Ascending aorta (tissue), 2 donors: ENCODE data around the gene B4GALT4. TPM values are rescaled to one million over a fixed set of nuclear protein-coding genes. Genes with fewer than 3 reads are reported as not detected.
"Not testable (repeated sequence)": the region's sequence is repeated elsewhere in the genome, so short reads cannot be mapped to it uniquely, and the experiment has no call there.

ENCODE experiments used
- DNase-seq, 2 donors: peaks; one replicate each; pipeline ENCODE4 v3.0.0-alpha.2; 2019; ENCODE audit warnings: low spot score in 2 of 2
- H3K27ac ChIP-seq, 2 donors: fragments of 200-600 bp; sonication (generic); one replicate each; pipeline ENCODE4 v1.5.1; 2016 to 2017; ENCODE audit warnings: mild to moderate bottlenecking in 1 of 2
- H3K27me3 ChIP-seq: fragments of 200-600 bp; sonication (generic); one replicate; pipeline ENCODE4 v1.5.1; 2017
- H3K36me3 ChIP-seq, 2 donors: fragments of 200-600 bp; sonication (generic); one replicate each; pipeline ENCODE4 v1.5.1; 2016
- H3K4me1 ChIP-seq, 2 donors: fragments of 200-600 bp; sonication (generic); one replicate each; pipeline ENCODE4 v1.5.1; 2016 to 2017; ENCODE audit warnings: mild to moderate bottlenecking in 1 of 2
- H3K4me3 ChIP-seq, 2 donors: fragments of 200-600 bp; sonication (generic); one replicate each; pipeline ENCODE4 v1.5.1; 2016 to 2017; ENCODE audit warnings: mild to moderate bottlenecking in 1 of 2
- H3K9me3 ChIP-seq, 2 donors: fragments of 200-600 bp; sonication (generic); one replicate each; pipeline ENCODE4 v1.5.1; 2016
- intact Hi-C: fragments of 100-400 bp; cut with DNase I; formaldehyde crosslinking; loops from one replicate; pipeline ENCODE4 v1.15.1; 2023
- total RNA-seq: library from RNA; depleted of rRNA; stranded (reverse); fragments of >200 nt; gene quantifications from one replicate; pipeline ENCODE4 v1.1.0, GENCODE V29; 2016
- TF ChIP-seq, protein P1 (sequence below), 3 experiments: fragments of 200-600 bp in 2 of 3; fragments of 450-650 bp in 1 of 3; sonication (generic) in 2 of 3; IDR thresholded peaks; one replicate each; pipeline ENCODE4 v1.5.1; 2016 to 2019; ENCODE audit warnings: antibody characterized with exemption in 3 of 3, mild to moderate bottlenecking in 1 of 3, moderate library complexity in 1 of 3

The B4GALT4 gene
- total RNA-seq, 1 donor from 2014 or later, result 6.4 TPM

GRCh38 chr3:119257111-119257510 is 16.4 kb upstream of the B4GALT4 start:
- Histone ChIP-seq H3K27ac (no peak overlapping the region), H3K36me3 (no peaks in the 10 kb centered on the region), H3K4me3 (no peak overlapping the region), H3K27me3 (no peaks in the 10 kb centered on the region), H3K4me1 (peaks cover 3% of the 10 kb centered on the region in 2 donors), H3K9me3 (no peaks in the 10 kb centered on the region)
- intact Hi-C loops, result no loop called here
- DNase-seq, result no peak
- TF ChIP-seq, protein P1, sequence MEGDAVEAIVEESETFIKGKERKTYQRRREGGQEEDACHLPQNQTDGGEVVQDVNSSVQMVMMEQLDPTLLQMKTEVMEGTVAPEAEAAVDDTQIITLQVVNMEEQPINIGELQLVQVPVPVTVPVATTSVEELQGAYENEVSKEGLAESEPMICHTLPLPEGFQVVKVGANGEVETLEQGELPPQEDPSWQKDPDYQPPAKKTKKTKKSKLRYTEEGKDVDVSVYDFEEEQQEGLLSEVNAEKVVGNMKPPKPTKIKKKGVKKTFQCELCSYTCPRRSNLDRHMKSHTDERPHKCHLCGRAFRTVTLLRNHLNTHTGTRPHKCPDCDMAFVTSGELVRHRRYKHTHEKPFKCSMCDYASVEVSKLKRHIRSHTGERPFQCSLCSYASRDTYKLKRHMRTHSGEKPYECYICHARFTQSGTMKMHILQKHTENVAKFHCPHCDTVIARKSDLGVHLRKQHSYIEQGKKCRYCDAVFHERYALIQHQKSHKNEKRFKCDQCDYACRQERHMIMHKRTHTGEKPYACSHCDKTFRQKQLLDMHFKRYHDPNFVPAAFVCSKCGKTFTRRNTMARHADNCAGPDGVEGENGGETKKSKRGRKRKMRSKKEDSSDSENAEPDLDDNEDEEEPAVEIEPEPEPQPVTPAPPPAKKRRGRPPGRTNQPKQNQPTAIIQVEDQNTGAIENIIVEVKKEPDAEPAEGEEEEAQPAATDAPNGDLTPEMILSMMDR (IDR thresholded peaks at IDR 0.05), result no peak

- no peak overlapping the region for H3K4me3 ChIP-seq
- no peaks in the 10 kb centered on the region for H3K36me3 ChIP-seq
- H3K9me3 ChIP-seq, result no peaks in the 10 kb centered on the region
- no peak overlapping the region for H3K27ac ChIP-seq
- TF ChIP-seq, protein P1 (IDR thresholded peaks at IDR 0.05), result no peak
- no peaks in the 10 kb centered on the region for H3K27me3 ChIP-seq
- peaks cover 3% of the 10 kb centered on the region in 2 donors for H3K4me1 ChIP-seq
- no peak for DNase-seq
- intact Hi-C loops, result no loop called here
Measured at GRCh38 chr3:119255214-119255613, 14.5 kb upstream of the B4GALT4 start.

DNA sequence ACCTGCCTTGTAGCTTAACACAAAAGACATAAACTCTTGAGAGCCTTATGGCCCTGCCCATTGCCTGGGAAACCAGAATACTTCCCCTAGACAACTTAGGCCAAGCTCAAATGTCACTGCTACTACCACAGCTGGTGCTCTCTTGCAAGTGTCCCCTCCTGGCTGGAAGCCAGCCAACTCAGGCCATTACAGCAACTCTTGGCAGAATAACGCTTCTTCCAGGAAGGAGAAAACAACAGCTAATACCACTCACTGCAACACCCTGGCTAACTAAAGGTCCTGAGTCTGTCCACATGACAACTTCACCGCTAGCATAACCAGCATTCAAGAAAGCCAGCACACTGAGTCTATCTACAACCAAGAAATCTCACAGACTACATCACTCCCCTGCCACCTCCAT is 5.1 kb upstream of the B4GALT4 start:
- H3K27ac ChIP-seq, result no peak overlapping the region
- TF ChIP-seq, protein P1 (IDR thresholded peaks at IDR 0.05), result no peak
- H3K9me3 ChIP-seq, result peaks cover 6 to 9% of the 10 kb centered on the region in 2 donors
- H3K36me3 ChIP-seq, result no peaks in the 10 kb centered on the region
- no peak overlapping the region for H3K4me3 ChIP-seq
- peaks cover 0 to 6% of the 10 kb centered on the region in 2 donors for H3K4me1 ChIP-seq
- DNase-seq, result no peak
- intact Hi-C loops, result loop anchor here (10.0 kb wide), 2 partner anchors 429 to 459 kb away; partner anchors contain the start of genes CFAP91 and COX17
- no peaks in the 10 kb centered on the region for H3K27me3 ChIP-seq

DNA sequence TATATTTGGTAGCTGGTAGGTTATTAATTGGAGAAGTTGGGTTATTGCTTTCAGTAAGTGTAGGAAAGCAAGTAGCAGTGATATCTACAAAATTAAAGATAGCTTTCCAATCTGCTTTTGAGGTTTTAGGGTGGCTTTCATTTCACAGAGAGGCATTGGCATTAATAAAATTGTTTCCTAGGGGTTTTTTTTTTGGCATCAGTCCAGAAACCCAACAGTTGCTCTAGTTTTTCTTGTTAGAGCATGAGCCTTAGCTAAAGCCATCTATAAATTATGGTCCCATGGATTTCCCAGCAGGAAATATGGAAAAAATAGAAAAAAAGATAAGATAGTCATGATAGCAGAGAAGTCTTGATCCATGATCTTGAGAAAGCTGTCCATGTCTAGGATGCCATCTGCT is 3.0 kb upstream of the B4GALT4 start:
- peaks cover 6 to 9% of the 10 kb centered on the region in 2 donors for H3K9me3 ChIP-seq
- no peaks in the 10 kb centered on the region for H3K27me3 ChIP-seq
- intact Hi-C loops, result loop anchor here (10.0 kb wide), 2 partner anchors 431 to 461 kb away; partner anchors contain the start of genes CFAP91 and COX17
- H3K4me1 ChIP-seq, result peaks cover 5 to 6% of the 10 kb centered on the region in 2 donors
- no peaks in the 10 kb centered on the region for H3K36me3 ChIP-seq
- H3K27ac ChIP-seq, result no peak overlapping the region
- TF ChIP-seq, protein P1 (IDR thresholded peaks at IDR 0.05), result no peak
- no peak for DNase-seq
- H3K4me3 ChIP-seq, result no peak overlapping the region

DNA sequence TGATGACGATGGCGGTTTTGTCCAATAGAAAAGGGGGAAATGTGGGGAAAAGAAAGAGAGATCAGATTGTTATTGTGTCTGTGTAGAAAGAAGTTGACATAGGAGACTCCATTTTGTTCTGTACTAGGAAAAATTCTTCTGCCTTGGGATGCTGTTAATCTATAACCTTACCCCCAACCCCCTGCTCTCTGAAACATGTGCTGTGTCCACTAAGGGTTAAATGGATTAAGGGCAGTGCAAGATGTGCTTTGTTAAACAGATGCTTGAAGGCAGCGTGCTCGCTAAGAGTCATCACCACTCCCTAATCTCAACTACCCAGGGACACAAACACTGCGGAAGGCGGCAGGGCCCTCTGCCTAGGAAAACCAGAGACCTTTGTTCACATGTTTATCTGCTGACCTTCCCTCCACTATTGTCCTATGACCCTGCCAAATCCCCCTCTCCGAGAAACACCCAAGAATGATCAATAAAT is 2.4 kb upstream of the B4GALT4 start:
- H3K36me3 ChIP-seq, DNase-seq: not testable (repeated sequence)

GRCh38 chr3:119242387-119243057 is 1.8 kb upstream of the B4GALT4 start:
- H3K27me3 ChIP-seq, H3K27ac ChIP-seq, DNase-seq, H3K36me3 ChIP-seq, H3K4me3 ChIP-seq, H3K9me3 ChIP-seq, H3K4me1 ChIP-seq: not testable (repeated sequence)
- intact Hi-C loops, result loop anchor here (10.0 kb wide), 2 partner anchors 432 to 462 kb away; partner anchors contain the start of genes CFAP91 and COX17

More for the DNA sequence above, 2.4 kb upstream of the B4GALT4 start:
- H3K27me3 ChIP-seq, H3K4me1 ChIP-seq, H3K4me3 ChIP-seq, H3K27ac ChIP-seq, H3K9me3 ChIP-seq: not testable (repeated sequence)
- intact Hi-C loops, result loop anchor here (10.0 kb wide), 2 partner anchors 432 to 462 kb away; partner anchors contain the start of genes CFAP91 and COX17
